HG02759 (cell line): ENCODE data around the gene TPRG1.

Experiments used
- ATAC-seq: cut with Tn5 transposase; IDR thresholded peaks from one replicate; pipeline ENCODE4 v1.9.1; 2021; ENCODE audit warnings: mild to moderate bottlenecking, moderate library complexity; ENCODE audit not compliant: unreplicated experiment

The TPRG1 gene

DNA sequence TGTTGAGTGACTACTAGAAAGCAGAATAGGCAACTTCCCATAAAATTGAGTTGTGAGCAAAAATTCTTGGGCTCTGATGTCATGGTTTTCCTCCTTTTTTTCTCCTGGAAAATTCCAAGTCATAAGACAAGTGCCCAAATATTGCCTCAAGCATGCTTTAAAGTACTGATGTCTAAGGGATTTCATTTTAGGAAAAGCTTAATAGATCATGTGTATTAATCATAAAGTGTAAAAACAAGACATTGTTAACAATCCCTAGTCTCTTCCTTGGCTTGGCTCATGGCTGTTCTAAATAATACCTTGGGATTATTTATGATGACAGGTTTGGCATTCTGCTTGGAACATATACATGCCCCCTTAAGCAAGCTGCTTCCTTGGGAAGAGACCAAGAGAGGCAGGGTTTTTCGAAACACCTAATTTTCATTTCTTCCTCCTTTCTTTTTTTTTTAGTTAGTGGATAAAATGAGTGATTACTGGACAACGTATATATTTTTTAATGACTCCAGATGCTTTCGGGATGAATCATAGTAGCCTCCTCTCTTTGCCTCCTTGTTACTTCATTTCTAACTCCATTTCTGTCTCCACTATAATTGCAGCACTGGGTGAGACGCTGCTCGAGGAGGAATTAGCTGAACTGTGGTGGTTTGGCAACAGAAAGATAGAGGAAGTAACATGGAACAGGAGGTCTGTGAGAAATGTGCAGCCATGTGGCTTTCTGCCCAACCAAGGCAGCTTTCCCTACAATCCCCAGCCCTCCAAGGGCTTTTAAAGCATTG lies 104.9 kb downstream of the TPRG1 start:
- no peak for ATAC-seq

DNA sequence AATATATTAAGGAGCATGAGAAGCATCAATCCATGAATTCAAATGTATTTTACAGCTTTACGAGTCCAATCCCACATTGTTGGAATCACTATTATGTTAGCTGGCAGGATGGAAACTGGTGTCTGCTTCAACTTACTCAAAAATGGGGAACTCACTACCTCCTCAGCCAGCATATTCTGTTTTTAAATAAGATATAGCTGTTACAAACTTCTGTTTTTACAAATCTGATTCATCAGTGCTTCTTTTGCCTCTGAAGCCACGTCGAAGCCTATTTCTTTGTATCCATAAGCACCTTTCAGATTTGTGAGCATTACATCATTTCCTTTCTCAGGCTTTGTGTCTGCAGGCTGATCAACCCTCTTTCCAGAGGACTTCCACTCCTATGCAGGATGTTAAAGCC lies 105.9 kb downstream of the TPRG1 start:
- no peak for ATAC-seq

DNA sequence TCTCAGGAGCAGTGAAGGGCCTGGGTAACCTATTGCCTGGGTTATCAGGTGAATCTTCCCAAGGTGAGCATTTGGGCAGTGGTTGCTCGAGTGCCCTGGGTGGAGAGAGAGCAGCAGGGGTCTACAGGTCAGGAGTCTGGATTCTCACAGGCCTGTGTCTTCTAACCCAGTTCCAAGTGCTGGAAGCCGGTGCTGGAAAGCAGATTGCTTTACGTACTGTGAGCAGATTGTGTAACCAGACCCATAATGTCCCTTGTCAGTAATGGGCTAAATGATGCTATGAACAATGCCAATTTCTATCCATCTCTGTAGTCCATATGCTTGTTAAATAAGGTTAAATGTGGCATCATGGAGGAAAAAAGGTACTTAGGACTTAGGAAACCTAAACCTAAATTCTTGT lies 106.5 kb downstream of the TPRG1 start:
- no peak for ATAC-seq

DNA sequence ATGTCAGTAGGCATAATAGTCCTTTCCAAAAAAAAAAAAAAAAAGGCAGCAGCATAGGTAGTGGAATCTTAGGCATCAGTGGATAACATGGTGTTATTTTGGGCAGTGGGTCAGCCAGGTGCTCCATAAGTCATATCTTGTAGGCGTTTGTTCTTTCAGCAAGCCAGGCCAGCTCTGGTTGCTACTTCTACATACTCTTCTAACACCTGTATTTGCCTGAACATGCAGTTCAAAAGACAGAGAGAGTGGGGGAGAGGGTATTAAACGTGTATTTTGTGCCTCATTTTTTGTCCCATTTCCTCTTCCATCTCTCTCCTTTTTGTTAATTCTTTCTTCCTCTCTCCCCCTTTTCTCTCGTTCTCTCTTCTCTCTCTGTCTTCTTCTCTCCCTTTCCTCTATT lies 110.4 kb downstream of the TPRG1 start:
- no peak for ATAC-seq

DNA sequence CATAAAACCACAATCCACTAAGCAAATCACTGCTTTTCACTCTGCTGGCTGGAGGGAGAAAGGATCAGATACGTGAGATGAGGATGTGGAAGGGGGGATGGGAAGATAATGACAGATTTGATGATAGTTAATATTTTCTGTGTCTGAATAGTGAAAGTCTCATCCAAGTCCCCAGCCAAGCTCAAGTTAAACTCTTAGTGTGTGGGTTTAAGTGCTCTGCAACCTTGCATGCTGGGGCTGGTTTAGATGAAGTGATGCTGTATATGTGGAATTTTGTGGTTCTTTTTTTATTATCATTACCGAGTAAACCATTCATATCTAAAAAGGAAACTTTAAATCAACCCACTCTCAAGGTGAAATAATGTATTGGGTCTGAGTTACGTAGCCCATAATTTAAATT lies 111.0 kb downstream of the TPRG1 start:
- ATAC-seq = no peak

DNA sequence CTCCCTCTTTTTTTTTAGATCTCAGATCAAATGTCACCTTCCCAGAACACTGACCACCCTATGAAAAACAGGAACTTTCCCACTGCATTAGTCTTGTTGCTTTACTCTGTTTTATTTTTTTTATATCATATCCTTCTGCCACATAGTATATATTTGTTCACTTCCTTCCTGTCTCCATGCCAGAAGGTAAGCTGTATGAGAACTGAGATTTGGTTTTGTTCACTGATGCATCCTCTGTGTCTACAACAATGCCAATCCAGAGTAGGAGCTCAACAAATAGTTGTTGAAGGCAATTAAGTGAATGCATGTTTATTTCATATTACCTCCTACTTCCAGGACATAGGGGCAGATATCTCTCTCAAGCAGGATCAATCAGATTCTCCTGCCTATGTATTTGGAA lies 114.4 kb downstream of the TPRG1 start:
- no peak for ATAC-seq

DNA sequence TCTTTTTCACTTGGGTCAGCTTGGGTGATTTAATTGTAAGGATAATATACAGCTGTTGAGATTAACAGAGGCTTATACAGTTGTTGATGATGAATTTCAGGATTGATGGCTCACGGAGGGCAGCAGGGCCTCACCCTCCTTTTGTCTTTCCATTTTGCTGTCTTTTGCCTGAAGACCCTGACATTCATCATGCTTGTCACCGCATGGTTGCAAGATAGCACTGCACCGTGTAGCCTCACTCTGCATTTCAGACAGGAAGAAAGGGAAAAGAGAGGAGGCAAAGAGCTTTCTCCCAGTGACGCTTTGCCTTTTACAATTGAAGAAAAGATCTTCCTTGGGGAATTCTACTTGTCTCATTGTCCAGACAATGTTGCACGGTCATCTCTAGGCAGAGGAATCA lies 115.1 kb downstream of the TPRG1 start:
- ATAC-seq = no peak

DNA sequence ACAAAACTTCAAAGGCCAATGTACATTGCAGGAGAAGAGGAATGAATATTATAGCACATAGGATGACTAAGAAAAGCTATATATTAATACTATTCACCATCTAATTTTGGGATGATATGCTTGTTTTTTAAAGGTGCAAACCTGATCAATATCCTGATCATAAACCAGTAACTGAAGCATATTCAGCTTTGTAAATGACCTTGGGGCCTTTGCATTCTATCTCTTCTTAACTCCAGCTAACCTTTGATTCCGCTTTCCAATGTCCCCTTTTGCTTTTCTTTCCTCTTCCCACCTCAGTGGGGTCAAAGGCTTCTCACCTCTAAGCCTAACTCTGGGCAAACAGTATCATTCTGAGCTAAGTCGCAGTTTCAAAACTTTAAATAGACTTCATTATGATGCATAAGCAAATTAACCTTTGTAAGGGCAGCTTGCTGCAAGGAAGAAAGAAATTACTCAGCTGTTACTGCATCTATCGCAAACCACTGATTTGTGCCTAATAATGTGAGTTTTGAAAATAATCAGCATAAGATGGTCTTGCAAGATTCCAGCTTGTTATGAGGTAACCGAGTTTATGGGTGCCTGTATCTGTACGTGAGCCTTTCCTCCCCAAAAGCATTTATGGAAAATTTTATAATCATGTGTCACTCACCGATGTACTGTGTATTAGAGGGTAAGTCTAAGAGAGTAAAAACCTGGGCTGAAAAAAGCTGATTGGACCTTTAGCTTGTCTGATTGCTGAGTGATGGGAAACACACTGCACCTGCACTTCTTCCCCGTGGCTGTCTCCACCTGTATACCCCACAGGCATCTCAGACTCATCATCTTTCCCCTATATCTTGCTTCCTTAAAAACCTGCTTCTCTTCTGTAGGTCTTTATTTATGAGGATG lies 116.8 kb downstream of the TPRG1 start:
- peak; percentile 94 for ATAC-seq

DNA sequence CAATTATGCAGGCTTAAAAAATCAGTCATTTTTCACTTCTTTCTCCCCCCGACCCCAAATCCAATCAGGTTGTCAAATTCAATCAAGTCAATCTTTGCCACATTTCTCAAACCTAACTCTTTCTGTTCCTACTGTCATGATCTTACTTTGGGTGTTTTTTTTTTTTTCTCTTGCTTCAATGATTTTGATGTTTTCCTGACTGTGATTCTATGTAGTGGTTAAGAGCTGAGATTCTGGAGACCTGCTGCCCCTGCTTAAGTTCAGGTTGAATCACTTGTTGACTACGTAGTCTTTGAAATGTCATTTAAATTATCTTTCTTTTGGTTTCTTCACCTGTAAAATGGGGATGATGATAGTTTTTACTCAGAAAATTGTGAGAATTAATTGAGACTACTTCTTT lies 117.5 kb downstream of the TPRG1 start:
- ATAC-seq = no peak

DNA sequence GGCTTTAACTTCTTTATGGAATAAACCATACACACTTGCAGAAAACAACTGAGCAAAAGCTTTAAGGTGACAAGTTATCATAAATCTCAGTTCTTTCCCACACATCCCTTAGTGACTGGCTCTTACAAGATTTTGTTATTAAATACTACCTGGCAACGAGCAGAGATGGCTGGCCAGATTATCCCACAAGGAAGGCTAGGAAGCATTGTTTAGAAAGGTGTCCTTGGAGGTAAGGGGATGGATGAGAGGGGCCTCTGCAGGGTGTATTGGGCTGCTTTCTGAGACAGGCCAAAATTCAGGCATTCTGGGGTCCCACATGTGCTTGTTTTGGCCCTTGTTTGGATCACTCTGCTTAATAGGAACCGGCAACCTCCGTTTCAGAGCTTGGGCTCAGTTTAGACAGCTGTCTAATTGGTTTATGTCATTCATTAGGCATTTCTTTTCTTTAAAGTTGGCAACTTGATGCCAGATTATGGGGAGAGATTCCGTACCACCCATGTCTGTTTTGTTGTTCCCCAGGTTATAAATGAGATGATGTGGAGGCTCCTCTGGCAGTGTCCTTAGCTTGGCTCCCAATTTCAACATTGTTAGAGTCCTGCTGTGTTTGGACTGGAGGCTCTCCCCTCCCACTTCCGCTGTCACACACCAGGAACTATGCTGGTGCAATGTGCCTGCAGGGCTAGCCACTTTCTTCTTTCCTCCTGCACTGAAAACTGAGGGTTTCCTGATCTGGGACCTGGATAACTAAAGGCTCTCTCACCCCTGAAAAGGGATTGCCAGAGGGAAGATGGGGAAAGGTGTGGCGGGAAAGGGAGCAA lies 121.1 kb downstream of the TPRG1 start:
- no peak for ATAC-seq

DNA sequence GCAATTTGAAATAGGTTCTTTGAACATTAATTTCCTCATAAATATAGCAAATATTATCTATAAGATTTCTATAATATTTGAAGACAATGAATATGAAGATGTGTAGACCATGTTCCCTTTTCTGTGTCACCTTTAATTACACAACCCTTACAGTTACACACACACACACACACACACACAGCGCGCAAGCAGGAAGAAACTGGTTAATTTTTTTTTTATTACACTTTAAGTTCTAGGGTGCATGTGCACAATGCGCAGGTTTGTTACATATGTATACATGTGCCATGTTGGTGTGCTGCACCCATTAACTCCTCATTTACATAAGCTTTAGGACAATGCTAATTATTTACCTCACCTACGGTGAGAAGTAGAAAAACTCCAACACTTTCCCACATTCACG lies 122.9 kb downstream of the TPRG1 start:
- ATAC-seq = no peak

DNA sequence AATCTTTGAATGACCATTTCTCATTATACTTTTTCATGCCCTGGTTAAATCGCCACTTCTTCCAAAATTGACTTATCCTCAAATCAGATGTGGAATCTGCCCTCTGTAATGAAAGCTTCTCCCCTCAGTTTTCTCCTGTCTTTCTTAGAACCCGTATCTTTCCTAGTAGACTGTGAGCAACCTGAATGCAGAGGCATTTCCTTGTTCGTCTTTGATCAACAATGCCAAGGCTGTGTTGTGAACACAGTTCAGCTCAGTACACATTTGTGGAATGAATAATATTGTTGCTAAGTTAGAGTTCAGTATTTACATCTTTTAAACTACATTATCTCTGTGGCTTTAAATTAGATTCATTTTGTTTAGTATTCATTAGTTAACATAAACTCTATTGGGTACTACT lies 123.3 kb downstream of the TPRG1 start:
- no peak for ATAC-seq

DNA sequence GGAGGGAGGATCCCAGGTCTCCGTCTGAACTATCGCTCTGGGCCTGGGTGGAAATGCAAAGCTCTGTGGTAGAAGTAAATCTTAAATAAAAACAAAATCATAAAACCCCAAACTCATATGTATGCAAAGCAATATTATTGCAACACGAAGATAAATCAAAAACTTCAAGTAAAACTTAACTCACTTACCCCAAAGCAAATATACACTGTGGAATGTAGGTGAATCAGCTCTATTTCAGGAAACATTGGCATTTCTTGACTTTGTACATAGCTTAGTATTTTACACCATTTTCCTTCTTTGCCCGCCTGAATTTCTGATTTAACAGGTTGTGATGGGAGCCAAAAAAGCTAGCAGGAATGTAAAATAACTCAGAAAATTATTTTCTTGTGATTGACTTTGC lies 126.2 kb downstream of the TPRG1 start:
- no peak for ATAC-seq

DNA sequence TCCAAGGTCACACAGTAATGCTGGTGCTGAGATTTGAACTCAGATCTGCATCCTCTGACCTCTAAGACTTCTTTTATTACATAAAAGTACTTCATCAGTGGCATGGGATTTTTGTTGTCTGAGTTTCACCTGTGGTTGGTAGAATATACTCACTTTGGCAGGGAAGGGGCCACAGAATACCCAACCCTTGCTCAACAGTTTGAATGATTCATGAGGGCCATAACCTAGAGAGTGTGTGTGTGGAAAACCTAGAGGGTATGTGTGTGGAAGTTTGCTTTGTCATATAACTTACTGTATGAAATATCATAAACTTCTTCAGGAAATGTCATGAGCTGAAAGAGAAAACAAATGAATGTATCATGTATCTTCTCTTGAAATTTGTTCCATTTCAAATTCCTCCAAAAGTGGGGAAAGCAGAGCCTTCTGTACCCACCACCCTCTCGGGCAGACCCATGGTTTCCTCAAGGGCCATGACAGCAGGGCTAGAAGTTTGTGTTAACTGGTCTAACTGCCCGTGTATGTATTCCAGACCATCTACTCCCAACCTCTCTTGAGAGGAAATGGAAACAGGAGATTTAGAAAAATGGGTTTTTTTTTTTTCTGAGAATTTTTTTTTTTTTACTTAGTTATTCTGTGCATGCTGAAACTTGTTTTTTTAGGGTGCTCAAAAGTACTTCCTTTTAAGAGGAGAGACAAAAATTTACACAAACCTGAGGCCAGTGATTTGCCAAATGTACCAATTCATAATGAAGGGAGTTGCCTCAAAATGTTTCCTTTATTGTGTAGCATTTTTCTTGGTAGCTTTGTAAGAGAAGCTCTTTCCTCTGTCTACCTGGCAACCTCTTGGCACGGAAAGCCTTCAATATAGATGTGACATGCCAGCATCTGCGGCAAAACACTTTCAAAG lies 127.0 kb downstream of the TPRG1 start:
- ATAC-seq = no peak

DNA sequence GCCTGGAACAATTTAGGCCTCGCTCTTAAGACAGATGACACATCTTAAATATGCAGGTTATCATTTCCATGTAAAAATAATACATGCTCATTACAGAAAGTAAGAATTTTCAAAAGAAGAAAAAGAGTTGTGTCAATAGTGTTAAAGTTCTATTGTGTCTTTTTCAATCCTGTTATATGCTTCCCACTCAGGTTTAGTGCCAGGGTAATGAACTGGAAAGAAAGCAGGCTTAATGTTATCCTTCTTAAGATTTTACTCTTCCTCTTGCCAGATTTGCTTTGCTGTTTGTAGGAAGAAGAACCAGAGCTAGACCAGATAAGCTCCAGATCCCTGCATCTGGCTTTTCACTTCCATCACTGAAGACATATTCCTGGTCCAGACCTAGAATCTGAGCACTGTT lies 128.6 kb downstream of the TPRG1 start:
- no peak for ATAC-seq

DNA sequence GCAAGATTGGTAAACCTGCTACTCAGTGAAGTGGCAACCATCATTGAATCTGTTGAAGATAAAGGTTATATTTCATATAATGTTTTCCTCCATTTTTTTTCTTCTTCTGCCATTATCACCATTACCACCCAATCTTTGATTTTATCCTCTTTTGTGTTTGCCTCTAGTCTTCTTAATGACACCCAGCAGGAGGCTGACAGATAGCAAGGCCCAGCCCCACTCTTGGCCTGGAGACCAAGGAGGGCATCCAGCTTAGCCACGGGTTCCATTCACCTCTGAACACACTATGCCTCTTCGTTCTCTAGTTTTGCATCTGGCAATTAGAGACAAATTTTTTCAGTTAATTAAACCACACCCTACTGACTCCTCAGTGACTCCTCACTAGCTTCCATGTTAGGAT lies 129.7 kb downstream of the TPRG1 start:
- no peak for ATAC-seq

DNA sequence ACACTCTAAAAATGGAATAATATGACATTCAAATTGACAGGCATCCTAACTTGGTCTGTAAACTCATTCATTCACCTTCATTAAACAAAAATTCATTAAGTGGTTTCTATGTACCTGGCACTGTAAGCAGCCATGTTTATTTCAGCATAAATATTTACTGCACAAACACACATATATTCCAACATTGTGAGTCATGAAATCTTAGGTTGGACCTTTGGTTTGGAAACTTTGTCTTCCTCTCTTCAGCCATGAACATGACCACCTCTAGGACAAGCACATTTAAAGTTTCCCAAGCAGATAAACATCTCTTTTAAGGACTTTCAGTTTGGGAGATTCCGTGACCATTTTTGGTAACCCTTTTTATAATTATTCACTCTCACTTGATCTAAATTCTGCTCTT lies 131.8 kb downstream of the TPRG1 start:
- ATAC-seq = no peak

DNA sequence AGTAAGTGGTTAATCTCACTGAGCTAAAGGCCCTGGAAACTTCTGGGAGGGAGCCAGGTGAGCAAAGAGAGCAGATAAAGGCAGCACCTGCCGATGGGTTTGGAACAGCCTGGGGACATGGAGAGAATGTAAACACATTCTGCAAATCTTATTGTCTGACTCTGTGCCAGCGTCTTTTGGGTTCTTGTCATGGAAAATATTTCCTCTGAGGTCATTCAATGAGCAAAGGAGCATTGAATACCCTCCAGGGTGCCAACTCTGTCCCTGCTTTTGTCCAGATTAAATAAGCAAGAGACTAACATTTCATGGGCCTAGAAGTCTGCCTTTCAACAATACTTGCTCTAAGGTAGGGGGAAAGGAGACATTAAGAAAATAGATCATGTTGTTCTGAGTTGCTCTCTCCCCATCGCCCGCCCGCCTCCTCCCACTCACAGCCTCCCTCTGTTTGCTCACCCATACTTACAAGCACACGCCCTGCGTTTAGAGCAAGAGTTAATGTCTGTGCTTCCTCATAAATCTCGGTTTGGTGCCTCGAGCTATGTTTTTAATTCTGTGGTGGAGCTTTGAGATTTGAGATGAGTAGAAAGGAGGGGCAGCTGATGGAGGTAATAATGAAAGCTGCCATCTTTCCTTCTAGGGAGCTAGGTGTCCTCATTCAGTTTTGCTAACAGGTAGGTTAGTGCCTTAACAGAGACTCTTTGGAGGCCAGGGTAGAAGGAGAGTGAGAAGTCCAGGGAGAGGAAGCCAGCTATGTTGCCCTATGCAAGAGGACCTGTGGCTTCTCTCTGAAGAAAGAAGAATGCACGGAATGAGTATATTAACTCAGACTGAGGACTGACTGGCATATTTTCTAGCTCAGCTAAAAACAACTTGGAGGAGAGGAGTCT lies 132.9 kb downstream of the TPRG1 start:
- no peak for ATAC-seq

DNA sequence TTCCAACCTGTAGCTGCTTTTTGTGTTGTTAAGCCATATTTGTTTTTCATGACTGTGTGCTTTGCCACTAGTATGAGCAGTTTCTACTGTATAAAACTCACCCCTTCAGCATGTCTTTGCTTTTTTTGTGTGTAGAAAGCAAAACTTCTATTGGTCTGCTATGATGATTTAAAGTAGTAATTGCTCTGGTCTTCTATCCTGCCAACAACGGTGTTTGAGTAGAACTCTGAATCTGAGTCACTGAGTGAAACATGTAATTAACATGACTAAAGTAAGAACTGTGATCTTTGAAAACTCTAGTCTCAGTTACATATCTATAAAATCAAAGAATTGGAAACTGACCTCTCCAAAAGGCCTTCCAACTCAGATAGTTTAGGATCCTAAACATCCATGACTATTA lies 133.6 kb downstream of the TPRG1 start:
- peak; percentile 43 for ATAC-seq
